GM12874 (cell line): ENCODE measurements around the gene CYP2J2.

Source experiments
- CTCF ChIP-seq: IDR thresholded peaks from 2 replicates; pipeline ENCODE4 v1.5.1; 2011; ENCODE audit warnings: low read depth, mild to moderate bottlenecking, control low read depth, low read length, moderate library complexity; ENCODE audit not compliant: insufficient read depth

CYP2J2 gene

GRCh38 chr1:59949648-59950047 lies 23.1 kb upstream of the CYP2J2 start:
- no peak for TF ChIP-seq CTCF

- no peak for TF ChIP-seq CTCF
Measured at GRCh38 chr1:59948990-59949389, 22.4 kb upstream of the CYP2J2 start.

- TF ChIP-seq CTCF, result peak; percentile 83
Measured at GRCh38 chr1:59947047-59947938, 20.7 kb upstream of the CYP2J2 start.

GRCh38 chr1:59945790-59946189 lies 19.2 kb upstream of the CYP2J2 start:
- TF ChIP-seq CTCF, result no peak

GRCh38 chr1:59939393-59939792 lies 12.8 kb upstream of the CYP2J2 start:
- TF ChIP-seq CTCF, result no peak

- no peak for TF ChIP-seq CTCF
Measured at GRCh38 chr1:59937636-59938210, 11.2 kb upstream of the CYP2J2 start.

GRCh38 chr1:59936358-59936821 lies 9.8 kb upstream of the CYP2J2 start:
- TF ChIP-seq CTCF, result no peak
